ENCODE results near the gene SHROOM1.
A peak's percentile ranks its signal among the peaks of the same experiment; 100 is the strongest.

- peak; percentile 98 for TF ChIP-seq POLR2A (IDR thresholded peaks at IDR 0.05; ENCODE audit: low read depth, low read length)
- TF ChIP-seq SPI1 (IDR thresholded peaks at IDR 0.05; ENCODE audit: low read depth, low read length): no peak
Measured at GRCh38 chr5:132866342-132867045, 36.0 kb upstream of the SHROOM1 start, which contains the start of the genes GDF9 and UQCRQ.
